Activated CD4-positive, CD25-positive, alpha-beta regulatory T cell treated with anti-CD3 and anti-CD28 coated beads, Interleukin-2, amount 50 U/mL, for 24 hours (primary cell): Measurements from ENCODE around the gene APBA1.

Experiments used
- ATAC-seq, 2 donors: fragments of 150-1000 bp; cut with Tn5 transposase; one replicate each; pipeline ENCODE4 v1.10.0; 2021; ENCODE audit warnings: mild to moderate bottlenecking in 1 of 2, moderate library complexity in 1 of 2

APBA1 gene

DNA sequence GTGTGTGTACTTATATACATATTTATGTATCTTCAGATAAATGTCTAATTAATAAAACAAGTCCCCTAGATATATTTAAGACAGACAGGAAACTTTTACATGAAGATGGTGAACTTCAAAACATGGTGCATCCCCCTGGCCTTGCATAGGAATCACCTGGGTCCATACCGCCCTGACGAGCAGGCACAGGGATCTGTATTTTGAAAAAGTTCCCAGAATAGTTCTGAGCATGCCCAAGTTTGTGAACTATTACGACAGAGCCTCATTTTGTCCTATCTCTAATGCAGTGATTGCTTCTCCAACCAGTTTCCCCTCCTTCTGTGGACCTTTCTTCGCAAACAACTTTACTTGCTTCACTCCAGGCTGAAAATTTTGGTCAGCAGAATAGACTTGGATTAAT is 98.1 kb downstream of the APBA1 start:
- no peak for ATAC-seq

DNA sequence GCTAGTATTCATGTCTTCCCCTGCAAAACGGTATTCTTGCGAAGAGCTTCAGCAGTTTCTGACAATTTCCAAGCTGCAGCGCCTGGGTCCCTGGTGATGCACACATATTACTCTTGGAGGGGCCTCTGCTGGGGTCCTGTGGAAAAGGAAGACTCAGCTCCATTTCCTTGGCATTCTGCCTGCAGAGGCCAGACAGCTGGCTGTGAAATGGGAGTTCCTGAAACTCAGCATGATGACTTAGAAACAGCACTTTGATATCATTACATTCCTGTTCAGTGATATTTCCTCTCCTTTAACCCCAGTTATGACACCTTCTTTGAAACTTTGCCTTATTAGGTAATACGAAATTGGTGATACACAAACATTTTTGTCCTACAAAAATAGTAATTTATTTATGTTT is 98.5 kb downstream of the APBA1 start:
- no peak for ATAC-seq

DNA sequence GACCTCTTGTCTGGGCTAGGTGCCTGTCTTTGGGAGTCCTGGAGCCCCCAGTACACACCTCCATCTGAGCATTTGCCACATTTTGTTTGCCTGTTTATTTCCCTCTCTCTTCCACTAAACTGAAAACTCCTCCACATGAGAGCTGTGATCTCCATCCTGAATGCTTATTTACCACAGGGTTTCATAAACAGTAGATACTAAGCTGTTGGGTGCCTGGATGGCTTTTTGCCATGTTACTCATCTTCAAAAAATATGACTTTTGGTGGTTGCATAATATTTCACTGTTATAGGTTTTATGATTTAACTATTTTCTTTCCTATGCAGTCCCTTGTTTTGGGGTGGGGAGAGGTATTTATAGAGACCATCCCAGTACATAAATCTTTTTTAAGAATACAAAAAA is 99.6 kb downstream of the APBA1 start:
- ATAC-seq, result no peak

DNA sequence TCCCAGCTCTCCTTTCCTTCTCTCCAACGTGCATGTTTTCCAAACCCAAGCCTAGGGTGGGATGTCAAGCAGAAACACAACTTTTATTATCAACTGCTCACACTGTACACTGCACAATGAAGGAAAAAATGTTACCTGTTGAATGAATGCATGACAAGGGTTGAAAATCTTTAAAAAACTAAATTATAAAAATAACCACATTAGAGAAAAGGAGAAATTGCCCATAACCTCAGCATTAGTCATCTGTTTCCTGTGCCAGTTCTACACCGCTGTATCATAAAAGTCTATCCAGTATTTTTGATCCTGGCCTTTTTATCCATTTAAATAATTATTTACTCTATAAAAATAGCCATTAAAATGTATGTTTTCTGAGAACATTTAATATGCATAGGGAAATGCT is 101.1 kb downstream of the APBA1 start:
- ATAC-seq, result no peak

DNA sequence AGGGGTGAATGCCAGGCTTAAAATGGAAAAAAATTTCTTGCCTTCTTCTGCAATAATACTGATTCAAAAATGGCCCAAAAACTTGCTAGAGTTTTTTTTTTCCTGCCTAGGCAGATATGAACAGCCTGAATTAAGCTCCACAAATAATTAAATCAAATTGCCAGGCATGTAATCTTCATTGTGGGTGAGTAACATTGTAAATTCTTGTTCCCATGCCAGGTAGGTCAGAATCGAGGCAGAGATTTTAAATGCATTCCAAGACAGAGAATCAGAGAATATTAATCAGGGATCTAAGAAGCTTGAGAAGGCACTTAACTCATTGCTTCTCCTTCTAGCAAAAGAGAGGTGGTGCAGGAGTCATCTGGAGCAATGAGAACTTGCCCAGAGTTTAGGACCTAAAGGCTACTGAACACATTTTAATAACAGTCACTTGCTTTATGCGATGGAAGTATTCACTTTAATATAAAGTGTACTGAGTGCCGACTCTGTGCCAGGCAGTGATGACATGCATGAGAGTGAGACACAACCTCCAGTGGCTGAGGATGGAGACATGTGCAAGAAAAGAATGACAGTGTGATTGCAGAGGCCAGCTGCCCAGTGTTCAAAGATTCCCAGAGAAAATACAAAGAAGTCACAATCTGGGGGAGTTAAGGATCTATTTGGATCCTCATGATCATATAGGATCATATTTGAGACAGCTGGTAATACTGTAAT is 102.3 kb downstream of the APBA1 start:
- no peak for ATAC-seq

DNA sequence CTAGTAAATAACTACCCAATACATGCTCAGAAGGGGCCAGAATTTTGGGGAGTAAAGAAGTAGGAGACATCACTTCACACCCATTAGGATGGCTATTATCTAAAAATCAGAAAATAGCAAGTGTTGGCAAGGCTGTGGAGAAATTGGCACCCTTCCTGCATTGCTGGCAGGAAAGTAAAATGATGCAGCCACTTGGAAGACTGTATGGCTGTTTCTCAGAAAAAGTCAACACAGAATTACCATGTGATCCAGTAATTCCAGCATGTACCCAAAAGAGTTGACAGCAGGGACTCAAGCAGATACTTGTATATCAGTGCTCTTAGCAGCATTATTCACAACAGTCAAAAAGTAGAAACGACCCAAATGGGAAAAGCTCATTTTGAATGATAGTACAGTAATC is 107.6 kb downstream of the APBA1 start:
- ATAC-seq, result no peak

DNA sequence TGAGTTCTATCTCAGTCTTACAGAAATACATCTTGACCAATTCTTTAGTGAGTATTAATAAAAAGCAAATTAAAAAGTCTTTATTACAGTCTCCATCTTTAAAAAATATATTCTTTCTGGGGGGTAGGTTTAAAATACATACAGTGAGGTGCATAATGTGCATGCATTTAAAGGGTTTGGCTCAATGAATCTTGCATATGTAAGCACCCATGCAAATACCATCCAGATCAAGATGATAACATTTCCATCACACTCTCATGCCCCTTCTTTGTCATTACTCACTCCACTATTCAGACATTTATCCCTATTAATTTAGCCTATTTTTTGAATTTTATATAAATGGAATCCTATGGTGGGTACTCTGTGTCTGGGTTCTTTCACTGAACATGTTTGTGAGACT is 113.0 kb downstream of the APBA1 start:
- no peak for ATAC-seq

DNA sequence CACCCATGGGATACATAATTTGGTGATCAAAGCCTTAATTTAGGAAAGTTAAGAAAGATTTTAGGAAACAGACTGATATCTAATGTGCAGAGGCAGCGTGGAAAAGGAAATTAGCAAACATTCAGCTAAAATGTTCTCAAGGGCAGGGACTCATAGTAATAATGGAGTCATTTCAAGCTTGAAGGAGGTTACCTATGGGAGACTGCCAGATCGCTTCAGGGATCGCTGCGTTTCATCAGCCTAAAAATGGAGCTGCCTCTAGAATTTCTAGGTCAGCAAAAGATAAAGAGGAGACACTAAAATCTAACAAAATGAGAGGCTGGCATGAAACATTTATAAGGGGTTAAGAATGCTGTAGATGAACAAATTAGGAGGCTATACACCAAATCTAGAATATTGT is 115.5 kb downstream of the APBA1 start:
- no peak for ATAC-seq

DNA sequence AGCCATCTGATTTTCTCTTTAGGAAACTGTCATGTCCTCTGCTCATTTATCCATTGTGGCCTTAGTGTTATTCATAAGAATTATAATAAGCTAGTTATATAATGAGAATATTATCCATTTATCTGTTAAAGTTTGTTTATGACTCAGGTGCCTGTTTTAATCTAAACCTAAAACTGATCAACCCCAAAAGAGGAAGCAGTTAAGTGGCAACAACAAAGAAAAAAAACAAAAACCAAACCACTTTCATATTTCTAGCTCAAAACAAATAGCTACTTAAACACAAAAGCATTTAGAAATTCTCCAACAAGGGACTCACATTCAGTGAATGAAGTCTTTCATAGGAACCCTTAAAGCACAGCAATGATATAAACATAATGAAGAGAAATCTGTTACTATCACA is 116.4 kb downstream of the APBA1 start:
- ATAC-seq, result no peak

DNA sequence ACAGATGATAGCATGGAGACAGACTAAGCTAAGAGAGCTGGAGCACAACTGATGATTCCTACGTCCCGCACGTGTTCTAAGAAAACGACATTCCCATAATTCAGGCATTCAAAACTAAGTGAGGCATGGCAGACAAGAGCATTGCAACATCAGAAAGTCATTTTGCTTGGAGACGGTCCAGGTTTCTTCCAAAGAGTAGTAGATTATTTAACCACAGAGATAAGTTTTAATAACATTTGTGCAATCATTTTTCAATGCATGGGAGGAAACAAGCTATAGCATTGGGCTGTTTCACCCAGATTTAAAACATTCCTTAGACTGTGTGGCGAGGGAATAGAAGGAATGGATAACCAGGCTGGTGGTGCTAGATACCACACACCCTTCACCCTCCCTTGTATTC is 117.2 kb downstream of the APBA1 start:
- no peak for ATAC-seq

DNA sequence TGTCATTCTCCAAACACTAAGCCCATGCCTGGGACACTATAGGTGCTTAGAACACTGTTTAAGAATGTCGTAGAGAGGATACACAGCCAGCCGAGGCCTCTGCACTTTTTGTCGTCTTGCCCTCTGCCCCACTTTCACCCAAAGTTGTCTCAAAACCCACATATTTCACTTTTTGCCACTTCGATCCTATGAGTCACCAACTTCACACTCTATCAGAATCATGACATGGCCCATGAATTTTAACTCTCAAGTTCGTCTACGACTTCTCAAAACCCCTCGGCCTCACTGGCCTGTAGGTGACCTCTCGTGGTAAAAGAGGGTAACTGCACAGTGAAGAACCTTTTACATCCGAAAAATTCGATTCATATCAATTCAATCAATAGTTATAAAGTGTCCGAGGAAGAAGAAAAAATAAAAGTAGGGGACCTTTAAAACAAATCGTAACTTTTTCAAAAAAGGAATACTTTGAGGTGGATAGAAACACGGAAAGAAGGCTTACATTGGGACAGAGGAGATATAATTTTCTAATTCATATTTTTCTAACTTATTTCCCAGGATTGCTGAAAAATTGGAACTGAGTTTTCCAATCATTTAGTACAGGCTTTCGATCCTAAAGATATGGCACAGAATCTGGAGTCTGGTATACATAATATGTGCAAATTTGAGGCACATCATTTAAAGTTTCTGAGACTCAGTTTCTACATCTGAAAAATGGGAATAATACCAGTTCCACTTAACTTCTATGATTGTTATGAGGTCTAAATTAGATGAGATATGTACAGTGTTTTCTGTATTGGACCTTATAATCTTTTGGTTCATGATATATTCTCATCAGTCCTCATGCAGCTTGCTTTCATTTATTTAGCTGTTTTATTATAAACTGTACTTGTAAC is 122.6 kb downstream of the APBA1 start:
- ATAC-seq, result no peak

DNA sequence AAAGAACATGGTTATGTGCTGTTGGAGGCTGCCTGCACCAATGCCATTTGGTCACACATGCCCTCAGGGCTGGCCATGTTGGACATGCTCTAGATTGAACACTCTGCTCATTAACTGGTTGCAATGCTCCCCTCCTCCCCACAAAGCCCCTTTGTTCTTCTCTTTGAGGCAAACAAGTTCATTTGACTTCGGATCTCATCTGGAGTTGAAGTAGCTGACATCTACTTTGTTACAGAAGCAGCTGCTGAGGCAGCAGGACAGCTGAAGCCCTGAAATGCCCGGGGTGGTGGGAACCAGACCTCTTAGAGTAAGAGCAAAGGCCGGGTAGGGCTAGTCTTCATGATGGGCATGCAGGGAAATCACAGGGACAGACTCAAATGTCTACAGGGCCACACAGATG is 123.5 kb downstream of the APBA1 start:
- ATAC-seq, result no peak

DNA sequence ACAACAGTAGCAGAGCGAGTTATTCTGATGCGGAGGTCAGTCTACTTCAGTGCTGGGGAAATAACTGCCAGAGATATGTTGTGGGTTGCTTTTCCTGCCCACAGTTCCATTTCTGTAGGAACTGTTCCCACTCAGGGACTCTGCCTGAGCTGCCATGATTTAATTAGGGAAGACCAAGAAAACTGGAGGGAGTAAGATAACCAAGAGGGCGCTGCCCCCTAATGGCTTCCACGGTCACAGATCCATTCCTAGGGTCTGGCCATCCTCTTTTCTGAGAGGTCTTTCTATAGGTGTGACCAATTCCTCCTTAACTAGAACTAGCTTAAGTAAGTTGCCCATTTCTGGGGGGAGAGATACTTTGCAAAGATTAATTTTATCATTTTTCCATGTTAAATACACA is 125.9 kb downstream of the APBA1 start:
- ATAC-seq, result no peak

DNA sequence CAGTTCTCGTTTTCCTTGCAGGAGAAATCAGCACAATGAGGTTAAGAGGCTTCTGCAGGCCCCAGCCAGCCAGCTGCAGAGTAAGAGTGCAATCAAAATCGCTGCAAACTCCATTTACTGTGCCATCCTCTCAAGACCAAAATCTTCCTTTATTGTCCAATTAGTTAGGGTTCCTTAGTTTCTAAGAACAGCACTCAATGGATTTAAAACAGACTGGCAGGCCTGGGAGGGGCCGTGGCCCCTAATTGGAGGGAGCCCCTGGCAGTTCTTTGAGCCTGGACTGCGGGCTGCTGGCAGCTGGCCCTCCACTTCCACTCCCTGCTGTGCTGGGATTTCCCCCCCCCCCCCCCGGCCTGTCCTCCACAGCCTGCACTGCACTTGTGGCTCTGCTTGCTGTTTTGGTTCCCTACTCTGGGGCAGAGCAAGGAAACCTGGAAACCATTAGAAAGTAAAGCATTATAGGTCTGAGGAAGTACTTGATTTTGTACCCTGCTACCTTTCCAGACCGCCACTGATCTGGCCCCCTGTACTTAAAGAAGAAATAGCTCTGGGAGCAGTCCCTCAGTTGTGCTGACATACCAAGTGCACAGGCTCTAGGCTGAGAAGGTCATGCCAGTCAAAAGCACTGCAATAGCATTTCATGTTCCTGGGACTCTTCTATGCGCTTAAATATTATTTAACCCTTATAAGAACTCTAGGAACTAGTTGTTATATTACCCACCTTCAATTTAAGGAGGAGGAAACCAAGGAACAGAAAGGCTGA is 129.0 kb downstream of the APBA1 start:
- ATAC-seq, result no peak

DNA sequence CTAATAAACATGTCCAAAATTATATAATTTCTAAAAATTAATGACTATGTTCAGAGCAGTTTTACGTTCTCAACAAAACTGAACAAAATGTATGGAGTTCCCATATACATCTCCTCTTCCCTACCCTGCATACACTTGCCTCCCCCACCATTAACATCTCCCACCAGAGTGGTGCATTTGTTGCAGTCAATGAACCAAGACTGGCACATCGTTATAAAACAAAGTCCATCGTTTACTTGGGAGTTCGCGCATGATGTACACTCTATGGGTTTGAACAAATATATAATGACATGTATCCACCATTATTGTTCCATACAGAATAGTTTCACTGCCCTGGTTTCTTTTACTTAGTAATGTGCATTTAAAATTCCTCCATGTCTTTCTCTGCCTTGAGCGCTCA is 130.1 kb downstream of the APBA1 start:
- no peak for ATAC-seq

DNA sequence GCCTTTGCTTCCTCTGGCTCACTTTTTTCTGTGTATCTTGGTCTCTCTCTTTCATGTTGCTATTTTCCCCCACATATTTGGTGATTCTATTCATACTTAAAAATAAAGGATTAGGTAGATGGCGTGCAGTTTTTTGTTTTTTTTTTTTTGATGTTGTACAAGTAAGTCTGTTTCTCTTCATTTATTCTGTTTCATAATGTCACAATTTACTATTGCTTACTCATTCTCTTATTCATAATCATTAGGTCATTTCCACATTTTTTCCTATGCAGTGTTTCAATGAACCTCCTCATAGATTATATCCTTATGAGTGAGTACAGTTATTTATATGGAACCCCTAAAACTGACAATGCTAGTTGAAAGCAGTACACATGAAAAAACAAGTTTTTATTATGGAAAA is 136.3 kb downstream of the APBA1 start:
- no peak for ATAC-seq

DNA sequence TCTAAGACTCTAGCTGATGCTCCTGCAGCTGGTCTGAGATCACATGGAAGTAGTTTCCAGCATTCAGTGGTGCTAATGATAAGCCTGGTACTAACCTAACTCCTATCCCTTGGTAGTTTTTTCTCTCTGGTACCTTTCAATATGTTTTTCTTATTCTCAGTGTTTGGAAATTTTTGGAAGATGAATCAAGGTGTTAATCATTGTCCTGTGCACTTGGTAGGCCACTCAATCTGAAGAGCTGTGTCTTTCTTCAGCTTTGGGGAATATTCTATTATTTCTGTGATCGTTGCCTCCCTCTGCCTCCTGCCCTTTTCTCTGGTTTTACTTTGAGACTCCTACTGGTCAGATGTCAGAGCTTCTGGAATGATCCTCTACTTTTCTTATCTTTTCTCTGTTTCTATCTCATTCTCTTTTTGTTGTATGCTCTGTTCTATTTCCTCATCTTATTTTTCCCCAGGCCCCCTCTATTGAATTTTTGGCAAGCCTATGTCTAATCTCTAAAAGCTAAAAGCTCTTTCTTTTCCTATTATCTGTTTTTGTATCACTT is 136.8 kb downstream of the APBA1 start:
- ATAC-seq, result no peak

DNA sequence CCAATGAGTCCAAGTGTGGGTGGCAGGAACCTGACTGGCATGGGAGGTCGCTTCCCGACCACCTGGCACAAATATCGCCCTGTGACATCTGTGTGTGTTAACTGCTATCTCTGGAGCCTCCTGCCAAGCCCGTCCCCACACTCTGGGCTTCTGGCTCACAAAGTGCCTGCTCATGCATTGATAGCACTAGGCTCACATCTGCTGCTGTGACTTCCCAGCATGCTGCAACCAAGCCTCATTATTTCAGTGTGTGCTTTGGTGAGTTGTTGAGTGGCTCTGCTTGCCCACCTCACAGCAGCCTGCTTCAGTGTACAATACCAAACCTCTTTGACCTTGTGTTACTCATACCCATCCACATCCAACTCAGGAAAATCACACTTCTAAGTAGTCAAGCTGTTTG is 139.8 kb downstream of the APBA1 start:
- no peak for ATAC-seq

DNA sequence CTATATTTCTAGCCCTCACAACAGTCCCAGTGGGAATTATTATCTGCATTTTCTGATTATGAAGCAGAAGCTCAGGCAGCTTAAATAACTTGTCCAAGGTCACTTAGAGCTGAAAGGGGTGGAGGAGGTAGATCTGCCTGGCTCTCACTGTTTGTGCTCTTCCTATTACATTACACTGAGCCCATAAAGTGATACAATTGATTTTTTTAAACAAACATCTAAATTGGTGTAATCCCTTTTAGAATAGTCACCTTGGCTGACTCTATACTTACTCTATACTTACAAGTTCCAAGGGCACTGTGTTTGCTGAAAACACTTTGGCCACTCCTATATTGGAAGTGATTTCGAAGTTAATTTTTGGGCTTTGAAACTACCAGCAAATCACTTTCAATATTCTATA is 144.7 kb downstream of the APBA1 start:
- no peak for ATAC-seq

DNA sequence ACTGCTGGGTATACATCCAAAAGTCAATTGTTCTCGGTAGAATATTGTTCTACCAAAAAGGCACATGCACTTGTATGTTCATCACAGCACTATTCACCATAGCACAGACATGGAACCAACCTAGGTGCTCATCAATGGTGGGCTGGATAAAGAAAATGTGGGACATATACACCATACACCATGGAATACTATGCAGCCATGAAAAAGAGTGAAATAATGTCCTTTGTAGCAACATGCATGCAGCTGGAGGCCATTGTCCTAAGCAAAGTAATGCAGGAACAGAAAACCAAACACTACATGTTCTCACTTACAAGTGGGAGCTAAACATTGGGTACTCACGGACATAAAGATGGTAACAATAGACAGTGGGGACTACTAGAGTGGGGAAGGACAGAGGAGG is 145.5 kb downstream of the APBA1 start:
- no peak for ATAC-seq

DNA sequence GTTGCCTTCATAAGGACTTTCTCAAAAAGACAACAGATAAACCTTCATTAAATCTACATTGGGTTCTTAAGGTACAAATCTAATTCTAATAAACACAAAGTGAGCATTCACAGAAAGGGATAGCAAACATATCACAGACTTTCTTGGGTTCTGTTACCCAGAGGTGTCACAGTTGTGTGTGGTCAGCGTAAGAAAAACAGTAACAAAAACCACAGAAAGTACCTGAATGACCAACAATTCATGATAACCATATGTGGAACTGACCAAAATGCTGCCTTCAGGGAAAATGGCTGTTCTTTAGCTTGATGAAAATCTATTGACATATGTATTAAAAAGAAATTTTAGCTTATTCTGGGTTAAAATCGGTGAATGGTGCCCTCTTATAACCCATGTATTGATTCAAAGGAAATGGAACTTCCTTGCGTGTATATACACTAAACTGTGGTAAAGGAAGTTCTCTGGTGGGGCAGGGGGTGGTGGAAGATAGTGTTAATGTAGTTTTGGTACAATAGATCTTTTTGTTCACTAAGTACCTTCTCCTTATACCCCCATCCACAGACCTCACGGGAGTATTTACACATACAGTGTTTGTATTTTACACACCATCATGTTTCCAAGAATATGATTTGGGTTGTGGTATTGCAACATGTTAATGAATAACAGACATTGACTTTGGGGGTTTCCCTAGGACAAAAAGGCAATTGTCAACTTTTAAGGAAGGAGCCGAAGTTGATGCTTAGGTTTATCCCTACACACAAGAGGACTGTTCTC is 152.5 kb downstream of the APBA1 start:
- ATAC-seq, result no peak
